ENCODE measurements around the gene ALDH3A1.

The ALDH3A1 gene

GRCh38 chr17:19725486-19725885, 22.6 kb downstream of the ALDH3A1 start:
- H3K4me3 ChIP-seq (ENCODE audit: control insufficient read depth, low read depth, low read length) = no peak overlapping the region
- no peak for TF ChIP-seq CTCF (conservative IDR thresholded peaks at IDR 0.05; ENCODE audit: control insufficient read depth, insufficient read depth, low read depth, low read length)
- no peak for DNase-seq (ENCODE audit: low read depth)

GRCh38 chr17:19724501-19725420, 23.3 kb downstream of the ALDH3A1 start:
- DNase-seq (ENCODE audit: low read depth) = peak; percentile 8
- H3K4me3 ChIP-seq (ENCODE audit: control insufficient read depth, low read depth, low read length) = no peak overlapping the region
- no peak for TF ChIP-seq CTCF (conservative IDR thresholded peaks at IDR 0.05; ENCODE audit: control insufficient read depth, insufficient read depth, low read depth, low read length)

GRCh38 chr17:19723964-19724363, 24.1 kb downstream of the ALDH3A1 start:
- no peak for TF ChIP-seq CTCF (conservative IDR thresholded peaks at IDR 0.05; ENCODE audit: control insufficient read depth, insufficient read depth, low read depth, low read length)
- no peak overlapping the region for H3K4me3 ChIP-seq (ENCODE audit: control insufficient read depth, low read depth, low read length)
- no peak for DNase-seq (ENCODE audit: low read depth)

- H3K4me3 ChIP-seq (ENCODE audit: control insufficient read depth, low read depth, low read length) = no peak overlapping the region
- no peak for TF ChIP-seq CTCF (conservative IDR thresholded peaks at IDR 0.05; ENCODE audit: control insufficient read depth, insufficient read depth, low read depth, low read length)
- DNase-seq (ENCODE audit: low read depth) = no peak
Measured at GRCh38 chr17:19720631-19721426, 27.3 kb downstream of the ALDH3A1 start.

GRCh38 chr17:19720210-19720475, 28.0 kb downstream of the ALDH3A1 start:
- no peak for DNase-seq (ENCODE audit: low read depth)
- TF ChIP-seq CTCF (conservative IDR thresholded peaks at IDR 0.05; ENCODE audit: control insufficient read depth, insufficient read depth, low read depth, low read length) = no peak
- H3K4me3 ChIP-seq (ENCODE audit: control insufficient read depth, low read depth, low read length) = no peak overlapping the region

- DNase-seq (ENCODE audit: low read depth) = no peak
- no peak for TF ChIP-seq CTCF (conservative IDR thresholded peaks at IDR 0.05; ENCODE audit: control insufficient read depth, insufficient read depth, low read depth, low read length)
- H3K4me3 ChIP-seq (ENCODE audit: control insufficient read depth, low read depth, low read length) = no peak overlapping the region
Measured at GRCh38 chr17:19719355-19720209, 28.5 kb downstream of the ALDH3A1 start.
